Upper lobe of left lung (tissue), 6 donors: ENCODE measurements around the gene SHKBP1. TPM values are rescaled to one million over a fixed set of nuclear protein-coding genes. Genes with fewer than 3 reads are reported as not detected.

Experiments
- ATAC-seq, 2 donors: fragments of 200-7000 bp; cut with Tn5 transposase; one replicate each; pipeline ENCODE4 v1.9.1; 2022; ENCODE audit warnings: mild to moderate bottlenecking in 2 of 2, moderate library complexity in 2 of 2; ENCODE audit not compliant: low FRiP score in 2 of 2
- DNase-seq, 2 donors: peaks; one replicate each; pipeline ENCODE4 v3.0.0-alpha.2; 2019 to 2020
- H3K27ac ChIP-seq, 4 donors: fragments of 200-600 bp; sonication (generic); one replicate each; pipeline ENCODE4 v1.5.1; 2016 to 2019
- H3K27me3 ChIP-seq, 4 donors: fragments of 200-600 bp; sonication (generic); one replicate each; pipeline ENCODE4 v1.5.1; 2017 to 2019
- H3K36me3 ChIP-seq, 4 donors: fragments of 200-600 bp; sonication (generic); one replicate each; pipeline ENCODE4 v1.5.1; 2016 to 2019
- H3K4me1 ChIP-seq, 4 donors: fragments of 200-600 bp; sonication (generic); one replicate each; pipeline ENCODE4 v1.5.1; 2018 to 2019
- H3K4me3 ChIP-seq, 4 donors: fragments of 200-600 bp; sonication (generic); one replicate each; pipeline ENCODE4 v1.5.1; 2017 to 2019; ENCODE audit warnings: mild to moderate bottlenecking in 2 of 4, moderate library complexity in 1 of 4
- H3K9me3 ChIP-seq, 4 donors: fragments of 200-600 bp; sonication (generic); one replicate each; pipeline ENCODE4 v1.5.1; 2018 to 2019
- EP300 ChIP-seq, 4 donors: sonication (generic); formaldehyde crosslinking; IDR thresholded peaks; one replicate each; pipeline ENCODE4 v1.5.1; 2017; ENCODE audit warnings: antibody characterized with exemption in 4 of 4, control low read depth in 2 of 4
- POLR2A ChIP-seq, 4 donors: fragments of 450-650 bp; IDR thresholded peaks; one replicate each; pipeline ENCODE4 v1.5.1; 2016 to 2017; ENCODE audit warnings: antibody characterized with exemption in 4 of 4, mild to moderate bottlenecking in 2 of 4
- POLR2AphosphoS5 ChIP-seq, 2 donors: sonication (generic); formaldehyde crosslinking; IDR thresholded peaks; one replicate each; pipeline ENCODE4 v1.5.1; 2017; ENCODE audit warnings: antibody characterized with exemption in 2 of 2
- WGBS, 2 donors: methylation state at CpG; one replicate each; pipeline ENCODE4 v1.1.5; 2017 to 2018; 5-methylcytosine and 5-hydroxymethylcytosine counted together
- total RNA-seq, 6 donors: library from RNA; depleted of rRNA in 4 of 6; stranded (reverse); fragments of >200 nt in 4 of 6; gene quantifications; one replicate each; pipeline versions ENCODE4 v1.1.0 to v1.2.1, GENCODE V29; 2016 to 2021
- TF ChIP-seq, protein P1 (sequence below), 6 experiments: fragments of 450-650 bp in 4 of 6; fragments of 200-600 bp in 2 of 6; sonication (generic) in 2 of 6; IDR thresholded peaks; one replicate each; pipeline ENCODE4 v1.5.1; 2016 to 2019; ENCODE audit warnings: antibody characterized with exemption in 6 of 6
- donor health status: DM: no; HTN: no; CAD: no; lungs with moderate emphysema.
- donor health status: DM: no; HTN: yes; CAD: no; lungs with severe emphysema.

The SHKBP1 gene
- total RNA-seq, 6 donors from 2014 or later: 60.6 to 232 (median 90.2) TPM

DNA sequence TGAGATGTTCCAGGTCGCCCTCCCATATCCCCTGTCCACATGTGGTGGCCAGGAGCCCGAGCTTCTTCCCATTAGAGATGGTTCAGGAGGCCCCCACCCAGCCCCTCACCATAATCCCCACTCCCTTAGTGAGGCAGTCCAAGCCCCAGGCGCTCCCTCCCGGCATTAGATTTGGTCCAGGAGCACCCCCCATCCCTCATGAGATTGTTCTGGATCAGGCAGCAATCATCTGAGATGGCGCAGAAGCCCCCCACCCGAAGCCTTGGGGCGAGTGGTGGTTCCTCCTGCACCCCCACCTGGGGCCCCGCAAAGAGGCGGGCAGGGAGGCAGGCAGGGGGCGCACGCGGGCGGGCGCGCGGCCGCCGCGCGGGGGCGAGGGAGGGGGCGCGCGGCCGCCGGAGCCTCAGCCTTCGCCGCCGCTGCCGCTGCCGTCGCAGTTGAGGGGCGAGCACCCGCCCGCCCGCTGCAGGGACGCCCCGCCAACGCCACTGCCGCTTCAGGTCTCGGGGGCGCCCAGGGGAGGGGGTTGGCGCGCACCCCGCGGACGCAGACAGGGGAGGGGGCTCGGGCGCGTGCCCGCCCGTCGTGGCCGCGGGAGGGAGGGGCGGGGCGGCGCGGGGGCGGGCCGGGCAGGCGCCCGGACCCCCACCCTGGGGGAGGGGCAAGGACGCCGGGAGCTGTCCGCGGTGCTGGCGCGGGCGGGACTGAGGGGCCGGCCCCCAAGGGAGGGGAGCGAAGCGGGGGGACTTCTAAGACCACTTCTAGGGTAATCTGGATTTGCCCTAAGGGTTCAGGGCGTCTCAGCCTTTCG is 46.4 kb upstream of the SHKBP1 start:
- TF ChIP-seq POLR2A (IDR thresholded peaks at IDR 0.05): no peak
- TF ChIP-seq, protein P1, sequence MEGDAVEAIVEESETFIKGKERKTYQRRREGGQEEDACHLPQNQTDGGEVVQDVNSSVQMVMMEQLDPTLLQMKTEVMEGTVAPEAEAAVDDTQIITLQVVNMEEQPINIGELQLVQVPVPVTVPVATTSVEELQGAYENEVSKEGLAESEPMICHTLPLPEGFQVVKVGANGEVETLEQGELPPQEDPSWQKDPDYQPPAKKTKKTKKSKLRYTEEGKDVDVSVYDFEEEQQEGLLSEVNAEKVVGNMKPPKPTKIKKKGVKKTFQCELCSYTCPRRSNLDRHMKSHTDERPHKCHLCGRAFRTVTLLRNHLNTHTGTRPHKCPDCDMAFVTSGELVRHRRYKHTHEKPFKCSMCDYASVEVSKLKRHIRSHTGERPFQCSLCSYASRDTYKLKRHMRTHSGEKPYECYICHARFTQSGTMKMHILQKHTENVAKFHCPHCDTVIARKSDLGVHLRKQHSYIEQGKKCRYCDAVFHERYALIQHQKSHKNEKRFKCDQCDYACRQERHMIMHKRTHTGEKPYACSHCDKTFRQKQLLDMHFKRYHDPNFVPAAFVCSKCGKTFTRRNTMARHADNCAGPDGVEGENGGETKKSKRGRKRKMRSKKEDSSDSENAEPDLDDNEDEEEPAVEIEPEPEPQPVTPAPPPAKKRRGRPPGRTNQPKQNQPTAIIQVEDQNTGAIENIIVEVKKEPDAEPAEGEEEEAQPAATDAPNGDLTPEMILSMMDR (IDR thresholded peaks at IDR 0.05): peak in 2 of 6 experiments; percentile 18 to 34
- TF ChIP-seq EP300 (IDR thresholded peaks at IDR 0.05): no peak

DNA sequence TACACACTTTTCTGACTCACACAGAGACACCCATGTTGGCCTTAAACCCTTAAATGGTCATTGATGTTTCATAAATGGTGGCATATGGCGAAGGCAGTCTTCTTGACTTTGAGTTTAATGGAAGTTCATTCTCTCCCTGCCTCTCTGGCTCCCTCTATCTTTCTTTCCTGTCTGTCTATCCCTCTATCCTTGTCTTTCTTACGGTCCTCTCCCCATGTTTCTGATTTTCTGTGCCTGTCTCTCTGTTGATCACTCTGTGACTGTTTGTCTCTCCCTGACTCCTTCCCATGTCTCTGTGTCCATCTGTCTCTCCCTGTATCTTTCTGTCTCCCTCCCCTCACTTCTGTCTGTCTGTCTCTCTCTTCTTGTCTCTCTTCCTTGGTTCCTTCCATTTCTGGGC is 43.2 kb upstream of the SHKBP1 start:
- no peak overlapping the region for H3K27ac ChIP-seq
- peaks cover 9 to 23% (median 15%) of the 10 kb centered on the region in 4 donors for H3K4me1 ChIP-seq
- peaks cover 0 to 8% (median 4%) of the 10 kb centered on the region in 4 donors for H3K27me3 ChIP-seq
- 83 to 85% methylated on average over 2 of the region's 2 CpGs for WGBS, 2 donors
- ATAC-seq (no peak), DNase-seq (no peak)
- no peaks in the 10 kb centered on the region for H3K36me3 ChIP-seq
- H3K9me3 ChIP-seq: peaks cover 0 to 6% (median 0%) of the 10 kb centered on the region in 4 donors
- TF ChIP-seq POLR2AphosphoS5 (IDR thresholded peaks at IDR 0.05) (no peak), POLR2A (IDR thresholded peaks at IDR 0.05) (no peak), EP300 (IDR thresholded peaks at IDR 0.05) (no peak)
- TF ChIP-seq, protein P1 (IDR thresholded peaks at IDR 0.05): no peak
- H3K4me3 ChIP-seq: no peak overlapping the region

More for the DNA sequence above, 46.4 kb upstream of the SHKBP1 start:
- no peak overlapping the region for H3K27ac ChIP-seq
- H3K36me3 ChIP-seq: no peaks in the 10 kb centered on the region
- peaks cover 0 to 8% (median 4%) of the 10 kb centered on the region in 4 donors for H3K27me3 ChIP-seq
- H3K9me3 ChIP-seq: peaks cover 0 to 6% (median 0%) of the 10 kb centered on the region in 4 donors
- H3K4me3 ChIP-seq: peak overlapping the region in 2 of 4 donors; percentile 32 to 57
- 11 to 32% methylated on average over 3 to 19 of the region's 75 CpGs for WGBS, 2 donors
- peak in 1 of 2 donors; percentile 86 for DNase-seq
- ATAC-seq: no peak
- peaks cover 9 to 23% (median 15%) of the 10 kb centered on the region in 4 donors for H3K4me1 ChIP-seq

DNA sequence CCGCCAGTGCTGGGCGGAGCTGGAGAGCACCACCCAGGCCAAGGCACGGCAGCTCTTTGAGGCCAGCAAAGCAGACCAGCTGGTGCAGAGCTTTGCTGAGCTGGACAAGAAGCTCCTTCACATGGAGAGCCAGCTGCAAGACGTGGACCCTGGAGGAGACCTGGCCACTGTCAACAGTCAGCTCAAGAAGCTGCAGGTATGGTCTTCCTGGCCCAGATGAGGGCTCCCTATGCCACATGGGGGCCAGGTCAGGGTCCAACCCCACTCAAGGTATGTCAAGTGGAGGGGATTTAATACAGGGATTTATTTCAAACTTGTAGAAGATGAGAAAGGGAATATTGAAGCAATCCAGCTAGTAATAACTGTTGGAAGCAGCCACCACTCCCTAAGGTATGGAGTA is 42.5 kb upstream of the SHKBP1 start:
- H3K4me1 ChIP-seq: peaks cover 9 to 18% (median 13%) of the 10 kb centered on the region in 4 donors
- peaks cover 0 to 6% (median 0%) of the 10 kb centered on the region in 4 donors for H3K9me3 ChIP-seq
- peaks cover 0 to 8% (median 4%) of the 10 kb centered on the region in 4 donors for H3K27me3 ChIP-seq
- WGBS, 2 donors: 80 to 90% methylated on average over 4 of the region's 4 CpGs
- no peaks in the 10 kb centered on the region for H3K36me3 ChIP-seq
- no peak overlapping the region for H3K4me3 ChIP-seq
- no peak overlapping the region for H3K27ac ChIP-seq
- TF ChIP-seq, protein P1 (IDR thresholded peaks at IDR 0.05): no peak
- TF ChIP-seq POLR2A (IDR thresholded peaks at IDR 0.05): no peak
- no peak for TF ChIP-seq EP300 (IDR thresholded peaks at IDR 0.05)
- TF ChIP-seq POLR2AphosphoS5 (IDR thresholded peaks at IDR 0.05): no peak
- DNase-seq (peak in 1 of 2 donors; percentile 46), ATAC-seq (no peak)

DNA sequence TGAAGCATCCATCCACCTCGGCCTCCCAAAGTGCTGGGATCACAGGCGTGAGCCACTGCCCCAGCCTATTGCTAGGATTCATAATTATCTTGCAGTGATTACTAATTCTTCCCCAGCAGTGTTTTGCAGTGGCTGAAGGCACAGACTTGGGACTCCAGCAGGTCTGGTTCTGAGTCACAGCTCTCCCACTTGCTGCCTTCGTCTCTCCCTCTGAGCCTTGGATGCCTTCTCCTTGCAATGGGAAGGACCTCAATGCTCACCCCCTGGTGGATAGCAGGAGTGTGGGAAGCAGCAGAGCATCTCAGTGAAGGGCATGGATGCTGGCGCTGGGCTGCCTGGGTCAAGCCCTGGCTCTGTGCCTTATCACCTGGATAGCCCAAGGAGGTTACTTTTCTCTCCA is 37.6 kb upstream of the SHKBP1 start:
- WGBS, 2 donors: 59 to 63% methylated on average over 3 to 4 of the region's 4 CpGs
- Histone ChIP-seq H3K4me3 (no peak overlapping the region), H3K36me3 (no peaks in the 10 kb centered on the region), H3K9me3 (peaks cover 0 to 3% (median 0%) of the 10 kb centered on the region in 4 donors), H3K27me3 (no peaks in the 10 kb centered on the region), H3K4me1 (peaks cover 0 to 4% (median 0%) of the 10 kb centered on the region in 4 donors), H3K27ac (no peak overlapping the region)
- no peak for TF ChIP-seq EP300 (IDR thresholded peaks at IDR 0.05)
- TF ChIP-seq, protein P1 (IDR thresholded peaks at IDR 0.05): no peak
- no peak for TF ChIP-seq POLR2A (IDR thresholded peaks at IDR 0.05)
- TF ChIP-seq POLR2AphosphoS5 (IDR thresholded peaks at IDR 0.05): no peak
- DNase-seq: no peak
- no peak for ATAC-seq
